GM21717 (cell line): ENCODE measurements around the gene TRIM44.

Experiments used
- ATAC-seq: cut with Tn5 transposase; IDR thresholded peaks from one replicate; pipeline ENCODE4 v1.9.1; 2021; ENCODE audit warnings: mild to moderate bottlenecking, moderate library complexity; ENCODE audit not compliant: unreplicated experiment

Gene TRIM44

DNA sequence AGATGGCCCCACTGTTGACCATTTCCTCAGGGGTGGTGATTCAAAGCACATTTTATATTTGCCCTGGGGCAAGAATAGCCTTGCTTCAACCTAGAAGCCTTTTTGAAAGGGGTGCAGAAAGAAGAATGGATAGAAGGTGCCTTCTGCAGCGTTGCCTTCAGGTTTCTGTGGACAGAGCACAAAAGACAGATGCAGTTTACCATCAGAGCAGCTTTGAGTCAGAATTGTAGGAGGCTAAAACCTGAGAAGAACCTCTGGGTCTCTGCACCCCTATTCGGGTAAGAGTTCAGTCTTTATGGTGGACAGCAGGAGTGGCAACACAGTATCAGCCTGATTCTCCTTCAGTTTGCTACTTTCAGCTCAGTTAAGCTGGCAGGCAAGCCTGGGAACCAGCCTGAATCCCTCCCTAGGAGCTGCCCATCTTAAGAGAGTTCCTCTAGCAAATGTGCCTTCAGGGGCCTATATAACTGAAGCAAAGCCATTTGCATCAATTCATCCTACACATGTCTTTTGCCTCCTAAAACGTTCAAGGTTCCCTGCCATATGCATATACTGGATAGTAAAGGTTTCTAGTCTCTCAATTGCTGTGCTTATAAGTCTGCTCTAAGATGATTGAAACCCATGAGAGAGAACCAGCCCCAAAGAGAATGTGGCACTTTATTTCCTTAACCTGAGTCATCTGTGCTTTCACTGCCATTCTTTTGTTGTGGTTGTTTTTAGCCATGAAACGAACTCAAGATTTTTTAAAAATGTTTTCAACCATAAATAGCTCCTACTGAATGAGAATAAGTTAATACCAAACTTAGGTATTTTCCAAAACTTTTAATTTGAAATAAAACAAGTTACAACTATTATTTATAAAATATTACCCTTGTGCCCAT lies 123.0 kb downstream of the TRIM44 start:
- ATAC-seq, result no peak

DNA sequence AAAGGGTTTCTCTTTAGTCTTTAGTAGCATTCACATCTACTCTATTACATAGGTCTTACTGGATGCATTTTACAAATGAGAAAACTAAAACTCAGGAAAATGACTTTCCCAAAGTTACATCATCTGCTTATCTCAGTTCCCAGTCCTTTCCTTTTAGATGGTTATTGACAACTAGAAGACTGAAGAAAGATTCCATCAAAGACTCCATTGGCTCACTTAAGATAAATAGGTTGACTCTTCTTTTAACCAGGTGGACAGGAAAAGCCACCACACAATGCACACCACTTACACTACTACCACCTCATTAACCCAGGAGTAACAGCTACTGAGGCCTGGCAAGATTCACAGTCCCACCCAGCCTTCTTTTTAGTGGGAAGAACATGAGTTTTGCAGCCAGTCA lies 123.6 kb downstream of the TRIM44 start:
- no peak for ATAC-seq

DNA sequence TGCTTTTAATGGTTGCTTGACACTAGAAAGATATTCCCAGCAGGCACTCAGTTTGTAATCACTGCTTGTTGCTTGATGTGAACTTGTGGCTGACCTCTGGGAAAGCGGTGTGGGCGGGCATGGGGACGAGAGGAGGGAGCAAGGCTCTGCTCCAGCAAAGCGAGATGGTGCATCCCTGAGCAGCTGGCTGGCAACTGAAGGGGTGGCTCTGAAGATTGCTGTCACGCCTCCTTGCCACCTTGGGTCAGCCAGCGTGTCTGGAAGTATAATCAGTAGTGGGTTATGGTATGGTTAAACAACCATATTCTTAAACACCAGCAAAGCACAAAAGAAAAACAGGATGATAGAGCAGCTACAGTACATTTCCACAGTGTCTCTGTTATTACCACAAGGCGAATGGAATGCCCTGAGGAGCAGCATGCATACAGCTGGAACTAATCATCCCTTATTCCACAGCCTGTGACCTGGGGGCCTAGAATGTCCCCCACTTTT lies 124.5 kb downstream of the TRIM44 start:
- no peak for ATAC-seq

DNA sequence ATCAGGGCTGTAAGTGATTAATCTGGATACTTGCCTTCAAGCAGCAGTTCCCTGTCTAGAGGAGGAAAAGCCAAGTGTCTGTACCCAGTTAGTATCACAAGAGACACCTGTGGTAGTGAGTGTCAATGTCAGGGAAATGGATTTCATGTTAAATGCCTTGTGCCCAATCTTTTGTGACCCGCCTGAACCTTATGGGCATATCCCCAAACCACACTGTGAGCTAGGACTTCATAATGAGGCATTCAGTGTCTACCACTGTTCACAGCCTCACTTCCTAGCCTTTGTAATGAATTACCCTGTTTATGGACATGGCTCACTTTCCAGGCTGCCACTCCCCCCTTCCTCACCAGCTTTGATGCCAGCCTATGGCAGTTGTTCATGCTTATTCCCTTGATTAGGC lies 125.1 kb downstream of the TRIM44 start:
- ATAC-seq, result no peak

DNA sequence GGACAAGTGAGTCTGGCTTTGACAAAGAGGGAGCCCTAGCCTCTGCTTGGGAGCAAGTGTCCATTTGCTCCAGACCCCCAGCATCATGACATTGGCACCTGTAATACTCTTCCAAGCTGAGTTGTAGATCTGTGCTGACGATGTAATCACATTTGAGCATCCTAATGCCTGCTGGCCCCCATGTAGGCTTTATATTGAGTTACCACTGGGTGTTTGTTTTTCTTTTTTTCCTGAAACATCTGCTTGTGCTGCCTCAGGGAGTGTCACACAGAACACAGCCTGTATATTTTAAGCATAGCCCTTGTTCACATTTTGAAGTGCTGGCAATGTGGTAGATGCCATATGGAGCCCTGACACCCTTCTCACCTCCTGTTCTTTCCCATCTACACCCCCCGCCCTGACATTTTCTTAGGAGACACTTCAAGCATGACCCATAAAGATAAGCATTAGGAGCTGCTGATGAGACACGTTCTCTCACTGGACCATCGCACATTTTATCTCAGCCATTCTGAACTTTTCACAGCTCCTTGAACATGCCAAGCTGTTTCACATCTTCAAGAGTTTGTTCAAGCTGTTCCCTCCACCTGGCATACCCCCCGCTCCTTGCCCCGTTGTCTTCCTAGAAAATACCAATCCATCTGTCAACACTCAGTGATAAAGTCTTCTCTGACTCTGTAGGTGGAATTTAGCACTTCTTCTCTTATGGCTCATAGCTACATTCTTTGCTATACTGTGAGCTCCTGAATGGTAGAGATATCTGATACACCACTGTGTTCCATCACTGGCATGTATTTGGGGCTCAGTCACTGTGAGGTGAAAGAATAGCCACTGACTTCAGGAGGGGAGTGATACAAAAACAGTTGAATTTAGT lies 128.7 kb downstream of the TRIM44 start:
- ATAC-seq, result no peak

DNA sequence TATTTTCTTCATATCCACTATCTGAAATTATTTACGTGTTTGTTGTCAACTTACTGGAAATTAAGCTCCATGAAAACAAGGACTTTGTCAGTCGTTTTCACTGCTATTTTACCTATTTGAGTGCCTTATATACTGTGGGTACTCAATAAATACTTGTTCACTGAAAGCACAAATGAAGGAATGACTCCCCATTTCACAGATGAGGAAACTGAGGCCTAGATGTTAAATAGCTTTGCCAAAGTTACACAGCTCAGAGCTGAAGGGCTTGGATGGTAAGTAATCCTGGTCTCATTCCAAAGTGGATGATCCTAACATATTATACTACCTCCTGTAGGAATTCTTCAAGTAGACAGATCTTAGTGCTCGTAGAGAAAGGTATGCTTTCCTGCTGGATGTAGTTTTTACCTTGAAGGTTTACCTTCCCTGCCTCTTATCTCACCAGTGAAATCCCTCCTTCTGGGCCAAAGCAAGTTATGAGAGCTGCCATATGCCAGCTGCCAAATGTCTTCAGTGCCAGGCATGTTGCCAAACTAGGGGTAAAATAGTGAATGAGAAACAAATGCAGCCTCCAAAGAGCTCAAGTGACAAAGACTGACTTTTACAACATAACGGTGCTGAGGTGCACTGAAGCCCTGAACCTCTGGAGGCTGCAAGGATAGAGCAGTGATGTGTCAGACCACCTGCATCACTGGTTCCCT lies 129.7 kb downstream of the TRIM44 start:
- ATAC-seq, result no peak

DNA sequence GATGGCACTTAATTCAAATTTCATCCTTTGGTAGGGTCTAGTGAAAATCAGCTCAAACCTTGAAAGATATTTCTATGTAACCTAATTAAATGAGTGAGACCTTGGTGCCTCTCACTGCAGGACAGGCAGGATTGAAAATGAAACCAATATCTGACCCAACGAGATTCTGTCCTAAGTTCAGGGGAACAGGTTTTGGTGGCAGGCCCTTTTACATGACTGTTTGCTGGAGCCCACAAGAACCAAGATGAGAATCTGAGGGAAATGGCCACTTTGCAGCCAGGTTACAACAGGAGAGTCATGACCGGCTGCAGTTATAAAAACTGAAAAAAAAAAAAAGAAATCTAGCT lies 130.2 kb downstream of the TRIM44 start:
- no peak for ATAC-seq

DNA sequence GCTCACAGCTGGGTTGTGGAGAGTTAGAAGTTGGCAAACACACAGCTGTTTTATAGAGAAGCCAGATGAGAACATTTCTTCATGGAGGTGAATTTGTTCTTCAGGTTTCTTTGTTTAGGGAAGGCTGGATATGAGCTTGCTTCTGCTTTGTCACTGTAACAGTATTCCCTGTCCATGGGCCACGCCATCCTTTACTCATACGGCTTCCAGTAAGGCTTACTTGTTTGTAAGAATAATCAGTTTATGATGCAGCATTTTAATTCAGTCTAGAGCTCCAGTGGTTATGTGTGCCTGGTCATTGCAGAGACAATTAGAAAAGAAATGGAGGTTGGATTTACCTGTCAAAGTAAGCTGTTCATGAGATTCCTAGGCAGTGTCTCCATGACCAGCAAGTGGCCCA lies 131.8 kb downstream of the TRIM44 start:
- no peak for ATAC-seq

DNA sequence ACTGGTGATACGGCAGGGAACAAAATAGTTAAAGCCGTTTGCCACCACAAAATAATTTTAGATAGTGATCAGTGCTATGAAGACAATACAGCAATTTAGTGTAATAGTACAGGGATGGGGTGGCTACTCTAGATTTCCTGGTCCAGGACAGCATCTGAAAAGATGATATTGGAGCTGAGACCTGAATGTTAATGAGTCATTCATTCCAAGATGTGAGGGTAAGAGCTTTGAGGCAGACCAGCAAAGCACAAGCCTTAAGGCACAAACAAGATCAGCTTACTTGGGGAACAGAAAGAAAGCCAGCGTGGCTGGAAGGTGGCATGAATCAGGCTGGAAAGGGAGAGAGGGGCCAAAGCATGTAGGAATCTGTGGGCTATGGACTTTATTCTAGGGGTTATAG lies 132.3 kb downstream of the TRIM44 start:
- ATAC-seq, result no peak

DNA sequence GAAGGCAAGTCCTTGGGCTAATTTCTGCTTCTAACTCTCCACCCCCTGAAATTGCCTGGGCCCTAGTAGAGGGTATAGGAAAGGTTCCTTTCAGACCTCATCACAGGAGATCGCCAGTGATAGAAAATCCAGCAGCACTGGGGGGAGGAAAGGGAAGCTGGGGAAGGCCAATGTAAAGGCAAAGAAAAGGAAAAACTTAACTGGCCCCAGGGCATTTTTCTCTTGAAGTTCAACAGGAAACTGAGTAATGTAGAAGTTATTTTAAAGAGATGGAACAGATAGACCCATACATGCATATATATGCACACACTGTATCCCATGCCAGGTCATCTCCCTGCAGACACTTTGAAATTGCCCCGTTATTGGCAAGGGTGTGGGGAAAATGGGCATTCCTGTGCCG lies 134.0 kb downstream of the TRIM44 start:
- ATAC-seq, result no peak

DNA sequence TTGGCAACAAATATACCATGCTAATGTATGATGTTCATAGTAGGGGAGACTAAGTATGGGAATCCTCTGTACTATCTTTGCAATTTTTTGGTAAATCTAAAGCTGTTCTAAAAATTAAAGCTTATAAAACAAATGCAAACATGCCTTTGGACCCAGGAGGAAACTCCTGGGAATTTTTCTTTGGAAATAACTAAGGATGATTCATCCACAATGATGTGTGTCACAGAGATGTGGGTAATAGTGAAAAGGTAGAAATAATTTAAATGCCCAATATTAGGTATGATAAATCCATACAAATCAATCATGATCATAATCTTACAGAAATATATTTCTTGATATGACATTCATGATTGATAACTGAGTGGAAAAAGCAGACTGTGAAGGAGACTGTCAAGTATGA lies 135.8 kb downstream of the TRIM44 start:
- no peak for ATAC-seq

DNA sequence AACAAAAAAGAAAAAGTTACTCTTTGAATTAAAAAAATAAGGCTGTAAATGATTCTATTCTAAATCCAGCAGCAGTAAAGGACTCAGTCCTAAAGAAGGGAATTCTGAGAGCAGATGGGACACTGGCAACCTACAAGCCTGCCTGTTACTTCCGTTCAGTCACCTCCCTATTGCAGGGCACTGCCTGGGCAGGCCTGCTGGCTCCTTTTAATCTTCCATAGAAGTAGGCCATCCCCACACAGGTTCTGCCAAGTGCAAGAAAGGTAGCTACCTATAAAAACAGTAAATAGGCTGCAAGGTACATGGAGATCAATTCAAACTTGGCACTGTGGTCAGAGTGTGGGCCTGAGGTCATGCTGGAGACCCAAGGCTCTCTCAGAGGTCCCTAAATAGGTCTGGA lies 136.4 kb downstream of the TRIM44 start:
- ATAC-seq, result no peak

DNA sequence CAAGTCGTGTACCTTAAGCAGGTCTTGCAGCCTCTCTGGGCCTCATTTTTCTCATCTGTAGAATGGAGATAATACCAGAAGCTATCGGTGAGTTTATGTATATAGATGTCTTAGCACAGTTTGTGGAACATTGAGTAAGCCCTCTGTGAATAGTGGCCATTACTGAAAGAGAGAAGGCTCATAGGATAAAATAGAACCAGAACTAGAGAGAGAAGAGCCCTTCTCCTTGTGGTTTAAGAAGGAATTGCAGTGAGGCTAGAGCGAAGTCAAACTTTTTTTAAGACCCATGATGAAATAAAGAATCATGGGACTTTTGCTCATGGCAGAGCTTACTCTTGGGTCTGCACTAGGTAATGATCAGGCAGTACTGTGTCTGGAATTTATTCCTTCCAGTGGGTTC lies 137.1 kb downstream of the TRIM44 start:
- no peak for ATAC-seq

DNA sequence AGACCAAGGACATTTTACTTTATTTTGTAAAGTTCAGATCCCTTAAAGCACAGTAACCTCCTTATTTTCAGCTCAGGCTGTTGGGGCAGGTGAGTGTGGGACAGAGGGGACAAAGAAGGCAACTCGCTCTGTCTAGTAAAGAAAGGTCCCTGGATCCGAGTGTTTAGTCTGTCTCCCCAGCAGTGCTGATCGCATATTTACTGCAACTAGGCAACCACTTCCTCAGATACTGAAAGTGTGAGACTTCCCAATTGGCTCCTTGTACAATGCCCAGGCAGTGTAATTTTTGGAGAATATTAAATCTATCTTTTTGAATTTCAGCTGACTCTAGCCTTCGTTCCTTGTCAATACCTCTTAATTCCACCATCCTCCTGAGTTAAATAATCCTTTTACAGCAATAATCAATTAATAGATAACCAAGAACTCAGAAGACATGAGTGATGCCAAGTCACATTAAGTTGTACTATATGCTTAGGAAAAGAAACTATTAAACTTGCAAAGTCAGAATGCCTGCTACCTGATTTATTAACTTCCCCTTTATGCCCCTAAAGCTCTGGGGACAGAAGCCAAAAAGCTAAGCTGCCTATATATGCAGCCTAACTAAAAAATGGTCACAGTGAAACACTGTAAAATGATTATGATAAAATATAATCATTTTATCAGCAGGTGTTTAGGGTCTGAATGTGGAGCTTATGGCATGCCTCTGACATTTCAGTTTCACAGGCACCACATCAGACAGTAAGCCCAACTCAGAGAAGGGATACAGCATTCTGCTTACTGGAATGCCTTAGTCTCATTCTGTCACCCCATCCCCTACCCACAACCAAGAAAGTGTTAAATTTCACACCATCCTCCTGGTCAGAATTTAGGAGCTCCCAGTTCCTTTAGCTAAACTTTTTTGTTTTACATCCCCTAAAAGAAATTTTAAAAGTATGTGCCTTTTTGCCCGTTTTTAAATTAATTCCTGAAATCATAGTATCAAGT lies 138.7 kb downstream of the TRIM44 start:
- ATAC-seq, result peak; percentile 56

DNA sequence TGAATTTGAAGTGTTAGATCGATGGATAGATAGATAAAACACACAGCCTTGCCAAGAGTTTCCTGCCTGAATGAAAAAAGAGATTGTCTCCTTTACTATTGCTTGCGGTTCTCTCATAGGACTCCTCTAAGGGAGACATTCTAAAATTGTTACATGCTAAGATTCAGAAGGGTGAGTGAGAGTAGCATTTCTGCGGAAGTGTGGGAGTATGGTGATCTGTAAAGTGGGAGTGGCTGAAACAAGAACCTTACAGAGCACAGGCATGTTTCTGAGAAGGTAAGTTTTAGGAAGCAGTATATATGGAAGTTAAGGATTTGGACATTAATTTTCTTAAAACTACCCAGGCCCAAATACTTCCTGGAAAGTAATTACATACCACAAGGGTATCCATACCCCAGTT lies 139.6 kb downstream of the TRIM44 start:
- no peak for ATAC-seq

DNA sequence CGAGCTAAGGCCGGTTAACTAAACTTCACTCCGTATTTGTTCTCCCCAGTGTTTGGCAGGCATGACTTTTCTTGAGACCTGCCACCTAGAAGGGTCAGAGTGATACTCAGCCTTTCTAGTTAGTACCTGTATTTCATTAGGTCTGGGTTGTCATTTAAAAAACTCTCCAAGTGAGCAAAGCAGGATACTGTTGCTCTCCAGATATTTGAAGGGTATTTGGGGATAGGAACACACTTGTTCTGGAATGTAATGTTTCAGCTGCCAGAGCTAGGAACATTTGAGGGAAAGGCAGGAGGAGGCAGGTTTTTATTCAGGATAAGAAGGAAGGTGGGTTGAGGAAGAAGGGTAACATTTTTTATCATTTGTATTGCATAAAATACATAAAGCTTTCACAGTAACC lies 140.1 kb downstream of the TRIM44 start:
- no peak for ATAC-seq

DNA sequence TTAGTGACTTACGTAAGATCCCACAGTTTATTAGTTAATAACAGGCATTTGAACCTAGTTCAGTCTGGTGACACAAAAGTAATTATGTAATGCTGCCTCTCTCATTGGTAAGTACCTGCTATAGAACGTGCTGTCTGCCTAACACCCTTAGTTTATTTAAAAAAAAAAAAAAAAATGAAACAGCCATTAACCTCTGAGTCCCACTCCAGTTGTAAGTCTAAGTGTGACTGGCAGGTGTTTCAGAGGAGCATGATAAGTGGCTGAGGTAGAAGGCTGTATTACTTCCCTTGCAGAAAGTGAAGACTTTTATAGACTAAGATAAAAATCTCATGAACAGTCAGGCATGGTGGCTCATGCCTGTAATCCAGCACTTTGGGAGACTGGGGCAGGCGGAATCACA lies 140.5 kb downstream of the TRIM44 start:
- no peak for ATAC-seq

DNA sequence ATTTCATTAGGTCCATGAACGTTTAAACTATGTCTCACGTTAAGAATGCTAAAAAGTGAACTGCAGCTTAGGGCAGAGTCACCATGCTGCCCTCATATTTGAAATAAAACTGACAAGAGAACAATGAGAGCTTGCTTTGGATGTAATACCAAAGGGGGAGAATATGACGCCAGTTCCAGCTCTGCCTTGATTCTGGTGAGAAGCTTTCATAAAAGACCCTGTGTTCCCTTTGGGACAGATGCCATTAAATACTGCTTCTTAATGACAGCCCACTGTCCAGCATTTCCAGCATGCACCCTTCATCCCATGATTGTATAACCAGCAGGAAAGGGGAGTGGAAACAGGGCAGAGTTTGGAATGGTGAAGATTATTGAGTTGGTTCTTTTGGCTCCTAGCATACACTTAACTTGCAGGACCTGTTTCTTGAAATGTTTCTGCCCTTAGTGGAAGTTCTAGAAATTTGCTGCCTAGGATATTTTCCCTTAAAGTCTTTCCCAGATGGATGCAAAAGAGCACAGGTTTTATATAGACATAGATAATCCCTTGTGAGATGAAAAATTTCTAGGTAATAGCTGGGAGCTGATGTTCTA lies 142.0 kb downstream of the TRIM44 start:
- no peak for ATAC-seq

DNA sequence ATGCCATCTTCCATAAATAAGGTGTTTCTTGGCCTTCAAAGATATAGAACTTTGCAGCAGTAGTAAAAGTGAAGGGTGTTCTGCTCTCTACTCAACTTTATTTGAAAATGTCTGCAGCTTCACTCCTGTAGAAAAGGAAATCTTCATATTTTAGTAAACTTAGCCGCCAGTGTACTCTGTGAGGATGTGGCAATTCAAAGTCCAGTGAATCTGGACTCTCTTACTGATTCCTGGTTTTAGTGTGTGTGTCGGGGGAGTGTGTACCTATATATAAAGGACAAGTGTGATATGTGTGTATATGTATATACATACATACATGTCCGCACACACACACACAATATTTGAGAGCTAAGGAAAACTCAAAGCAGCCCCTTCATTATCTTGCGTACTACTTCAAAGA lies 147.0 kb downstream of the TRIM44 start:
- ATAC-seq, result no peak
